ENCODE results near the gene KLHDC1. TPM values are rescaled to one million over a fixed set of nuclear protein-coding genes. Genes with fewer than 3 reads are reported as not detected.
A peak's percentile ranks its signal among the peaks of the same experiment; 100 is the strongest.
"Not testable (repeated sequence)": the region's sequence is repeated elsewhere in the genome, so short reads cannot be mapped to it uniquely, and the experiment has no call there.

The KLHDC1 gene
- total RNA-seq, 4 donors from 2014 or later, result 6.6 to 20.3 (median 16.1) TPM

GRCh38 chr14:49768301-49769121 is 75.6 kb downstream of the KLHDC1 start:
- H3K4me3 ChIP-seq, result peak overlapping the region; percentile 74 to 98 (median 90)
- peak overlapping the region; percentile 91 to 99 (median 96) for H3K27ac ChIP-seq
- no peaks in the 10 kb centered on the region for H3K27me3 ChIP-seq
- H3K36me3 ChIP-seq, result peaks cover 0 to 20% (median 0%) of the 10 kb centered on the region in 3 donors
- H3K4me1 ChIP-seq, result peaks cover 0 to 37% (median 29%) of the 10 kb centered on the region in 4 donors
- TF ChIP-seq POLR2A (IDR thresholded peaks at IDR 0.05) (no peak), EP300 (IDR thresholded peaks at IDR 0.05) (no peak), CTCF (IDR thresholded peaks at IDR 0.05) (no peak)
- H3K9me3 ChIP-seq, result no peaks in the 10 kb centered on the region
- DNase-seq (ENCODE audit: low spot score in 2 of 2), result peak in 1 of 2 donors; percentile 39
- WGBS, 2 donors, result 0% methylated on average over 41 to 46 of the region's 67 CpGs

- no peak for DNase-seq (ENCODE audit: low spot score in 2 of 2)
- 8 to 14% methylated on average over 6 of the region's 6 CpGs for WGBS, 2 donors
- Histone ChIP-seq H3K9me3 (no peaks in the 10 kb centered on the region), H3K27me3 (no peaks in the 10 kb centered on the region), H3K4me3 (peak overlapping the region; percentile 74 to 98 (median 90)), H3K36me3 (peaks cover 0 to 17% (median 0%) of the 10 kb centered on the region in 3 donors), H3K27ac (peak overlapping the region; percentile 91 to 99 (median 96)), H3K4me1 (peaks cover 0 to 37% (median 29%) of the 10 kb centered on the region in 4 donors)
- TF ChIP-seq EP300 (IDR thresholded peaks at IDR 0.05), result no peak
- no peak for TF ChIP-seq POLR2A (IDR thresholded peaks at IDR 0.05)
- no peak for TF ChIP-seq CTCF (IDR thresholded peaks at IDR 0.05)
These were observed 76.3 kb downstream of the KLHDC1 start for GRCh38 chr14:49769171-49769570.

- 48 to 58% methylated on average over 15 of the region's 15 CpGs for WGBS, 2 donors
These were observed 76.8 kb downstream of the KLHDC1 start for GRCh38 chr14:49769581-49770211.

GRCh38 chr14:49770212-49770817 is 77.4 kb downstream of the KLHDC1 start:
- Histone ChIP-seq H3K36me3 (peaks cover 0 to 26% (median 0%) of the 10 kb centered on the region in 3 donors), H3K27ac (peak overlapping the region in 3 of 4 donors; percentile 62 to 99 (median 97)), H3K9me3 (no peaks in the 10 kb centered on the region), H3K27me3 (no peaks in the 10 kb centered on the region), H3K4me1 (peaks cover 0 to 37% (median 29%) of the 10 kb centered on the region in 4 donors), H3K4me3 (peak overlapping the region in 1 of 4 donors; percentile 96)
- DNase-seq (ENCODE audit: low spot score in 2 of 2), result no peak
- no peak for TF ChIP-seq POLR2A (IDR thresholded peaks at IDR 0.05)
- no peak for TF ChIP-seq EP300 (IDR thresholded peaks at IDR 0.05)
- TF ChIP-seq CTCF (IDR thresholded peaks at IDR 0.05), result no peak
- 27 to 33% methylated on average over 4 of the region's 4 CpGs for WGBS, 2 donors

More at GRCh38 chr14:49769581-49770211, 76.8 kb downstream of the KLHDC1 start:
- no peaks in the 10 kb centered on the region for H3K27me3 ChIP-seq
- TF ChIP-seq POLR2A (IDR thresholded peaks at IDR 0.05) (no peak), EP300 (IDR thresholded peaks at IDR 0.05) (no peak), CTCF (IDR thresholded peaks at IDR 0.05) (no peak)
- peaks cover 0 to 20% (median 0%) of the 10 kb centered on the region in 3 donors for H3K36me3 ChIP-seq
- H3K9me3 ChIP-seq, result no peaks in the 10 kb centered on the region
- peak overlapping the region in 3 of 4 donors; percentile 74 to 98 (median 96) for H3K4me3 ChIP-seq
- DNase-seq (ENCODE audit: low spot score in 2 of 2), result no peak
- peak overlapping the region in 3 of 4 donors; percentile 96 to 99 (median 97) for H3K27ac ChIP-seq
- peaks cover 0 to 37% (median 29%) of the 10 kb centered on the region in 4 donors for H3K4me1 ChIP-seq

- not testable (repeated sequence) for H3K27me3 ChIP-seq; H3K9me3 ChIP-seq; H3K4me3 ChIP-seq; H3K27ac ChIP-seq; DNase-seq (ENCODE audit: low spot score in 2 of 2)
- Histone ChIP-seq H3K4me1 (peaks cover 0 to 35% (median 27%) of the 10 kb centered on the region in 4 donors), H3K36me3 (peaks cover 0 to 40% (median 0%) of the 10 kb centered on the region in 3 donors)
- WGBS, 2 donors, result 88 to 91% methylated on average over 10 of the region's 10 CpGs
These were observed 78.8 kb downstream of the KLHDC1 start for GRCh38 chr14:49771691-49772090.

All from tibial nerve (tissue), 4 donors.